HFFc6 (cell line): ENCODE results near the gene GHR. TPM values are rescaled to one million over a fixed set of nuclear protein-coding genes. Genes with fewer than 3 reads are reported as not detected.

Experiments used
- DNase-seq: peaks from one replicate; pipeline ENCODE4 v3.0.0-alpha.2; 2018
- H3K27ac Mint-ChIP-seq: 2 replicates; pipeline ENCODE4 v1.8.0; 2020; ENCODE audit warnings: mild to moderate bottlenecking, mixed read lengths
- H3K27me3 Mint-ChIP-seq: 2 replicates; pipeline ENCODE4 v1.8.0; 2021; ENCODE audit warnings: mild to moderate bottlenecking, moderate library complexity, mixed read lengths; ENCODE audit not compliant: insufficient read depth
- H3K36me3 Mint-ChIP-seq: 2 replicates; pipeline ENCODE4 v1.8.0; 2021; ENCODE audit warnings: low read depth, mixed read lengths
- H3K4me1 Mint-ChIP-seq: 2 replicates; pipeline ENCODE4 v1.8.0; 2020; ENCODE audit warnings: low read depth, mixed read lengths
- H3K4me3 Mint-ChIP-seq: 2 replicates; pipeline ENCODE4 v1.8.0; 2020; ENCODE audit warnings: mild to moderate bottlenecking, moderate library complexity, mixed read lengths
- H3K9me3 Mint-ChIP-seq: 2 replicates; pipeline ENCODE4 v1.8.0; 2020; ENCODE audit warnings: mild to moderate bottlenecking, mixed read lengths
- total RNA-seq, 6 experiments: library from RNA; stranded (reverse); fragmentation: NEBNext Ultra II Directional; extraction: Animal tissue kit (Norgen Biotek cat#: 25700); gene quantifications; 2 replicates in 1 of 6; 3 replicates in 5 of 6; pipeline ENCODE4 v1.2.3, GENCODE V29; 2021
- TF ChIP-seq, protein P1 (sequence below): fragments of 200-600 bp; sonication (generic); IDR thresholded peaks from 2 replicates; pipeline ENCODE4 v1.5.0; 2021; ENCODE audit warnings: antibody characterized with exemption, mild to moderate bottlenecking

Gene GHR
- total RNA-seq, 6 experiments from 2014 or later = 1.3 to 2.1 (median 1.6) TPM

GRCh38 chr5:42461507-42461906, 38.3 kb downstream of the GHR start:
- Mint-ChIP-seq H3K4me3 (no peak overlapping the region), H3K27ac (no peak overlapping the region), H3K9me3 (peaks cover 8% of the 10 kb centered on the region), H3K4me1 (no peaks in the 10 kb centered on the region), H3K36me3 (no peaks in the 10 kb centered on the region), H3K27me3 (no peaks in the 10 kb centered on the region; the same call in 1 of the 2 replicates)
- no peak for DNase-seq
- TF ChIP-seq, protein P1, sequence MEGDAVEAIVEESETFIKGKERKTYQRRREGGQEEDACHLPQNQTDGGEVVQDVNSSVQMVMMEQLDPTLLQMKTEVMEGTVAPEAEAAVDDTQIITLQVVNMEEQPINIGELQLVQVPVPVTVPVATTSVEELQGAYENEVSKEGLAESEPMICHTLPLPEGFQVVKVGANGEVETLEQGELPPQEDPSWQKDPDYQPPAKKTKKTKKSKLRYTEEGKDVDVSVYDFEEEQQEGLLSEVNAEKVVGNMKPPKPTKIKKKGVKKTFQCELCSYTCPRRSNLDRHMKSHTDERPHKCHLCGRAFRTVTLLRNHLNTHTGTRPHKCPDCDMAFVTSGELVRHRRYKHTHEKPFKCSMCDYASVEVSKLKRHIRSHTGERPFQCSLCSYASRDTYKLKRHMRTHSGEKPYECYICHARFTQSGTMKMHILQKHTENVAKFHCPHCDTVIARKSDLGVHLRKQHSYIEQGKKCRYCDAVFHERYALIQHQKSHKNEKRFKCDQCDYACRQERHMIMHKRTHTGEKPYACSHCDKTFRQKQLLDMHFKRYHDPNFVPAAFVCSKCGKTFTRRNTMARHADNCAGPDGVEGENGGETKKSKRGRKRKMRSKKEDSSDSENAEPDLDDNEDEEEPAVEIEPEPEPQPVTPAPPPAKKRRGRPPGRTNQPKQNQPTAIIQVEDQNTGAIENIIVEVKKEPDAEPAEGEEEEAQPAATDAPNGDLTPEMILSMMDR = no peak

DNA sequence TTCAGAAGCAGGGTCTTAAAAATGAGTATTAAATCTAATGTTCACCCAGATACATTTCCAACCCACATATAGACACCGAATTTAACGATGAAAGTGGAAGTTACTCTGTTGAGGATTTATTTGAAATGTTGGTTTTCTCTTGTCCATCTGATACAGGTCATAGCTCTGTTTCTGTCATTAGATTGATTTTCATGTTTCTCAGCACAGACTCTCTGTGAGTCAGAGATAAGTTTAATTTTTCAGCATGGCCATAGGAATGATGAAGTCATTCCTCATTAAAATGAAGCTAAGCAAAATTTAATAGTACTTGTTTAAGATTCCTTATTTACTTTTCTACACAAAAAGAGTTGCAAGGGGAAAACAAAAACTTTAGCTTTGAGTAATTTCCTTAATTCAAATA, 38.8 kb downstream of the GHR start:
- peaks cover 8% of the 10 kb centered on the region for H3K9me3 Mint-ChIP-seq
- TF ChIP-seq, protein P1 = no peak
- H3K4me1 Mint-ChIP-seq = no peaks in the 10 kb centered on the region
- no peaks in the 10 kb centered on the region for H3K36me3 Mint-ChIP-seq
- H3K4me3 Mint-ChIP-seq = no peak overlapping the region
- H3K27ac Mint-ChIP-seq = no peak overlapping the region
- H3K27me3 Mint-ChIP-seq = no peaks in the 10 kb centered on the region; the same call in 1 of the 2 replicates
- no peak for DNase-seq

GRCh38 chr5:42467572-42467971, 44.3 kb downstream of the GHR start:
- peaks cover 19% of the 10 kb centered on the region for H3K9me3 Mint-ChIP-seq
- DNase-seq = no peak
- TF ChIP-seq, protein P1 = no peak
- no peak overlapping the region for H3K27ac Mint-ChIP-seq
- no peaks in the 10 kb centered on the region for H3K4me1 Mint-ChIP-seq
- H3K27me3 Mint-ChIP-seq = no peaks in the 10 kb centered on the region; the same call in 1 of the 2 replicates
- H3K36me3 Mint-ChIP-seq = no peaks in the 10 kb centered on the region
- H3K4me3 Mint-ChIP-seq = no peak overlapping the region

DNA sequence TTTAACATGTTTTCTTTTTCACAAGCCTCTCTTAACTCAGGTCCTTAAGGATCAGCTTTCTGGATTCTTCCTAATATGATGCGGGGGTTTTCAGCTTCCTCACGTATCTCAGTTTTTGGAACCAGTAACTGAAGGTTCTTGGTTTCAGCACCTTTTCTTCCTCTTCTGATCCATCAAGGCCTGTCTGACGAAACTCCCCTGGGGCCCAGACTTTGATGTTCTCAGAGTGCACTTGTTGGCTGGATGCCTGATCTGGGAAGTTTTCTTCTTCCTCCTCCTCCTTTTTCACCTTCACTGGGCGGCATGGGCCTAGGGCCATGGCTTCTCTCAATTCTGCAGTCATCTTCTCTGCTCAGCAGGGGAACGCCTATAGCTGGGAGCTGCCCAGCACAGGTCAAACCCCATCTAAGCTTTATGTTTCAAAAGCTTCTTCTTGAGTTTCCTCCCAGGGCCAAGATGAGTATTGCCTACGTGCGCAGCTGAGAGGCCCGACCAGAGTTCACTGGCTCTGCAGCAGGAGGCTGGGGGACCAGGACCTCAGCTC, 44.8 kb downstream of the GHR start:
- Mint-ChIP-seq H3K27ac (no peak overlapping the region), H3K36me3 (no peaks in the 10 kb centered on the region), H3K27me3 (no peaks in the 10 kb centered on the region; the same call in 1 of the 2 replicates), H3K9me3 (peaks cover 19% of the 10 kb centered on the region), H3K4me3 (no peak overlapping the region), H3K4me1 (no peaks in the 10 kb centered on the region)
- DNase-seq = no peak
- TF ChIP-seq, protein P1 = no peak

- no peak for DNase-seq
- no peaks in the 10 kb centered on the region for H3K4me1 Mint-ChIP-seq
- peaks cover 39% of the 10 kb centered on the region for H3K9me3 Mint-ChIP-seq
- H3K27ac Mint-ChIP-seq = no peak overlapping the region
- H3K27me3 Mint-ChIP-seq = no peaks in the 10 kb centered on the region
- TF ChIP-seq, protein P1 = no peak
- no peak overlapping the region for H3K4me3 Mint-ChIP-seq
- H3K36me3 Mint-ChIP-seq = no peaks in the 10 kb centered on the region
Observed at GRCh38 chr5:42483472-42484154, 60.4 kb downstream of the GHR start.
